GM19324 (cell line): ENCODE data around the gene TMEM184B.

Experiments
- ATAC-seq: cut with Tn5 transposase; IDR thresholded peaks from one replicate; pipeline ENCODE4 v1.9.1; 2021; ENCODE audit warnings: mild to moderate bottlenecking, moderate library complexity; ENCODE audit not compliant: unreplicated experiment, low FRiP score

Gene TMEM184B

DNA sequence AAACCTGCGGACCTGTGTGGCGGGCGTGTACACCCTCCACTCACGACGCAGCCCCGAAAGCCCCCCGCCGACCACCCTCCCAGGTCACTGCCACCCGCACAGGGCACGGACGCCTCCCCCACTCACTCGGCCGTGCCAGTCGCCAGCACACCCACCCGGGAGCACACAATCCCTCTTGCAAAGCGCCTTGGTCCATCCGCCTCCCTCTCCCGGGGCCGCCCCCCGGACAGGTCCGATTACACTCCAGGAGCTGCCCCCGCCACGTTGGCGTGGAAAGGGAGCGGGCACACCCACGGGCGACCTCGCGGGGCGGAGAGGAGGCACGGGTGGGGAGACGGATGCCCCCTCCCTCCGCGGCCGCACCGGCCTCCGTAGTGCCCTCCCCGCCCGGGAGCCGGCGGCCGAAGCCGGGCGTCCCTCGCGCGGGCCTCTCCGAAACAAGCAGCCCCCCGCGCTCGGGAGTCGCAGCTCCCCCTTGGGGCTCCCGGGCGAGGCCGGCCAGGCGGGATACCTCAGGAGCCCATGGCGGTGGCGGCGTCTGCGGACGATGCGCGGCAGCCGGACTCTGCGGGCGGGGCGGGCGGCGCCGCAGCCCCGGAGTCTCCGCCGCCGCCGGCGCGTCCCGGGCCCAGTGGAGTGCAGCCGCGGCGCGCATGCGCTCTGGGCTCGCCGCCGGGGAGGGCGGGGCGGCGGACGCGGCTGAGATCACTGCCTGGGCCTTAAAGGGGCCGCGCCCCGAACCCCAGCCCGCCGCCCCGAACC is at the start of gene TMEM184B:
TMEM184B (minus strand) TSS at position 638 of the 762 bp plus-strand sequence. CDS start 25,049 bp downstream, outside the sequence.
- ATAC-seq: peak; percentile 77

DNA sequence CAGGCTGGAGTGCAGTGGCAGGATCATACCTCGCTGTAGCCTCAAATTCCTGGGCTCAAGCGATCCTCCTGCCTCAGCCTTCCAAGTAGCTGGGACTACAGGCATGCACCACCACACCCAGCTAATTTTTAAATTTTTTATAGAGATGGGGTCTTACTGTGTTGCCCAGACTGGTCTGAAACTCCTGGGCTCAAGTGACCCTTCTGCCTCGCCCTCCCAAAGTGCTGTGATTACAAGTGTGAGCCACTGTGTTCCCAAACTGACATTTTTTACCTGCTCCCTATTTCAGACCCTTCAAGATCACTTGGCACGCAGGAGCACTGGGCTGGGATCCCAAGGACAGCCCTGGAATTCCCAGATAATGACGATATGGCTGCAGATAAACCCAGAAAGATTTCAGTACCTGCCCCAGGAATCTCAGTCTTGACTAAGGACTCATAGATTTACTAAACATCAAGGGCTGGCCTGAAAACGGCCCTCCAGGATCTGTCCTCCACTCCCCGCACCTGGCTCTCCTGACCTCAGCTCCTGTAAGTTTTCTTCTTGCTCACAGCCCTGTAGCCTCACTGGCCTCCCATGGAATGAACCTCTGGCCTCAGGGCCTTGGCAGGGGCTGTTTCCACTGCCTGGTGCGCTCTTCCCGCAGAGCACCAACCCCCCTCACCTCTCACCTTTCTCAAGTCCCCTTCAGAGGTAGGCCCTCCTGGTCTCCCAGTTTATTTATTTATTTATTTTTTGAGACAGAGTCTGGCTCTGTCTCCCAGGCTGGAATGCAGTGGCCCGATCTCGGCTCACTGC is 48.0 kb upstream of the TMEM184B start:
- no peak for ATAC-seq

DNA sequence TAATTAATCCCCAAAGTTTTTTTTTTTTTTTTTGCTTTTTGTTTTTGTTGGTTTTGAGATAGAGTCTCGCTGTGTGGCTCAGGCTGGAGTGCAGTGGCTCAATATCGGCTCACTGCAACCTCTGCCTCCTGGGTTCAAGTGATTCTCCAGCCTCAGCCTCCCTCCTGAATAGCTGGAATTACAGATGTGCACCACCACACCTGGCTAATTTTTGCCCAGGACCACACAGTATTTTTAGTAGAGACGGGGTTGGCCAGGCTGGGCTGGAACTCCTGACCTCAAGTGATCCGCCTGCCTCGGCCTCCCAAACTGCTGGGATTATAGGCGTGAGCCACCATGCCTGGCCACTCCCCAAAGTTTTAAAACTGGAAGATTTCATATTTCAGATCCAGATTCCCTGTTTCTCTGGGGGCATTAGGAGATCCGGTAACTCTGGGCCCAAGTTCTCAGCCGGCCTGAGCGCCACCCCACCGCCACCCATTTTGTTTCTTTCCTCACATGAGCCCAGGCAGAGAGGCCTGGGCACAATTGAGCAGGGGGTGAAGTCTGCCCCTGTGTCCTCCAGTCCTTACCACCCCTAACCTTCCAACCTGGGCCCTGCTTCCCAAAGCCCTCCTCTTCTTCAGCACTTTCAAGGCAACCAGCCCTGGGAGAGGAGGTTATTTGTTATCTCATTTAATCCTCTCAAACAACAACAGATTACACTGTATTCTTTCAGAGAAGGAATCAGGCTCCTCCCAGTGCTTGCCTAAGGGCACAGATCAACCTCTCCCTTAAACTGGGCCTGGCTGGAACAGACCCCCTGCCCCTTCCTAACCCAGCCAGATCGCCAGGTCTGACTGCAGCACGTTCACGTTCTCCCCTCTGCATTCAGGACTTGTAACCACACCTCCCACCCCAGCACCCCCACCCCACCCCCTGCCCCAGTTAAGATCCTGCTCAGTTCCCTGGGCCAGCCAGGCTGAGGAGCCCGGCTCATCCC is 46.3 kb upstream of the TMEM184B start:
- ATAC-seq: no peak

DNA sequence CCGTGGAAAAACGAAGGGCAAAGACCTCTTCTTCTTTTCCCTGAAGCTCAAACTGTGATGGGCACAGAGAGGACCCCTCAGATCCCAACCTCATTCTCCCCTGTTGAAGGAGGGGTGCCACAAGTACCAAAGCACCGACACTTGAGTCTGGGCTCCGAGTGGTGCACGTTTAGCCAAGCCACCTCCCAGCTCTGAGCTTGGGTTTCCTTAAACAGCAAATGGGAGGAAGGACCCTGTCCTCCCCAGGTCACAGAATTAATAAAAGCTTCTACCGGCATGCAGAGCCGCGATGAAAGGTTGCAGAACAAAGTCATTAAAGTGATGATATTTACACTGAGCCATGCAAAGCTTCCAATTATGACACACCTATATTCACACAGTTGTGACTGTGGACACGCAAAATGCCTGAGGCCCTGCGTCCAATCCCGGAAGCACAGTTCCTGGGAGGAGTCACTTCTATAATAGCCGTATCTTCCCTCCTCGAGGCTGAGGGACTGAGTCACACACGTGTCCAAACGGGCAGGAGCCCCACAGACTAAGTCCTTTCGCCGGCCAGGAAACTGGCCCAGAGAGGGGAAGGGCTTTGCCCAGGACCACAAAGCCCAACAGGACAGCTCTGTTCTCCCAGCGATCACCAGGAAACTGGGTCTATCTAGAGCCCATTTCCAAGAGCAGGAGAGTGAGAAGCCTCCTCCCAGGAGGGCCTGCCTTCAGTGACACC is 45.3 kb upstream of the TMEM184B start:
- ATAC-seq: no peak

DNA sequence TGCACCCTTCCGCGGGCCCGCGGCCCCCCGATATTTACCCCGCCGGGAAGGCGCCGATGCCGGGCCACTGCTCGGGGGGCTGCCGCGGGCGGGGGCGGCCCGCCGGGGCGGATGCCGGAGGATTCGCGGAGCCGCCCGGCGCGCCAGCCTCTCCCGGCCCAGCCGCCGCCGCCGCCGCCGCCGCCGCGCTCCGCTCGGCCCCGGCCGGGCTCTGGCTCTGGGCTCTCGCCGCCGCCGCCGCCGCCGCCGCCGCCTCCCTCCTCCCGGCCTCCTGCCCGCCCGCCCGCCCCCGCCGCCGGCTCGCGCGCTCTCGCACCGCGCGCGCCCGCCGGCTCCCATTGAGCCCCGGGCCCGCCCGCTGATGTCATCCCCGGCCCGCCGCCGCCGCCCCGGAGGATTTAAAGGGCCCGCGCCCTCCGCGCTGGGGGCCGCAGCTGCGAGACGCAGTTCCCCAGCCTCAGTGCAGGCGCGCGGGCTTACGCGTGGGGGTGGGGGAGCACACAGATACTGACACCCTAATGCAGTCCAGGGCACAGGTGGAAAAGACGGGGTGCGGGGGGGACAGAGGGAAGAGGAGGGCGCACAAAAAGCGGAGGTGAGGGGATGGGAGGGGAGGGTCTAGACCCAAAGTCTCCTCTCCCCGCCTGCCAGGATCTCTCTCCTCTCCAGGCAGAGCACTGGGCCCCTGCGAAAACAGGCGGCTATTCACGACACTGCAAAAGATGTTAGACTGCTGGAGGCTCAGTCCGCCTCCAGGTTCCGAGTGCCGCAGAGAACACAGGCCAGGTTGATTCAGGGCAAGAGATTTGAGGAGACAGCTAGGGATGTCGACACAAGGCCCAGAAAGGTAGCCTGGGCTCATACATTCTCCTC is 44.5 kb upstream of the TMEM184B start, which contains the start of gene CSNK1E:
CSNK1E (minus strand) TSS at position 312 of the 873 bp plus-strand sequence. CDS start 3,276 bp downstream, outside the sequence.
- ATAC-seq: no peak

DNA sequence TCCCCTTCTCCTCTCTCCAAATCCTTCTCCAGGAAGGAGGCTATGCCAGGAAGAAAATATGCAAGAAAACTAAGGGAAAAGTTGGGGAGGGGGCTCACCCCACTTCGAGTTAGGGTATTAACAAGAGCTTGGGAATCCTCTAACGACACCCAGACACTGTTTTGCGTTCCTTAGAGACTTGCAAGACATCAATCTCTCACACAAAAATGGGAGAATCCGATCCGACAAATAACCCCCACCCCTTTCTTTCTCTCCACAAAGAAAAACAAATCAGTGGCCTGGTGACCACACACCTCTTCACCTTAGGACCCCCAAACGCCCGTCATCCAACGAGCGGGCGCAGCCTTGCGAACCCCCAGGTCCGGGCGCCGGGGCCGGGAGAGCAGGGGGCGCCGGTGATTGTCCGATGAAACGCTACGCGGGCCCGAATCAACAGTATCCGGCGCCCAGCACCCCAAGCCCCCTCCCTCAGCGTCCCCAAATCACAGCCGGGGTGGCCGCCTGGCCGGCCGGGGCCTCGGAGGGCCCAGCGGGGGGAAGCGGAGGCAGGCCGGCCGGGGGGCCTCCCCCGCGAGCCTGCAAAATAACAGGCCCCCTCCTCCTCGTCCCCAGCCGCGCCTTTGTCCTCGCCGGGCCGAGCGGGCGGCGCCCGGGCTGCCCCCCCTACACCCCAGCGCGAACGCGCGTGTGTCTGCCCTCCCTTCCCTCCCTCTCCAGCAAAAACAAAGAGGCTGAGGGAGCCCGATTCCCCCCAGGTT is 43.7 kb upstream of the TMEM184B start:
- ATAC-seq: no peak

DNA sequence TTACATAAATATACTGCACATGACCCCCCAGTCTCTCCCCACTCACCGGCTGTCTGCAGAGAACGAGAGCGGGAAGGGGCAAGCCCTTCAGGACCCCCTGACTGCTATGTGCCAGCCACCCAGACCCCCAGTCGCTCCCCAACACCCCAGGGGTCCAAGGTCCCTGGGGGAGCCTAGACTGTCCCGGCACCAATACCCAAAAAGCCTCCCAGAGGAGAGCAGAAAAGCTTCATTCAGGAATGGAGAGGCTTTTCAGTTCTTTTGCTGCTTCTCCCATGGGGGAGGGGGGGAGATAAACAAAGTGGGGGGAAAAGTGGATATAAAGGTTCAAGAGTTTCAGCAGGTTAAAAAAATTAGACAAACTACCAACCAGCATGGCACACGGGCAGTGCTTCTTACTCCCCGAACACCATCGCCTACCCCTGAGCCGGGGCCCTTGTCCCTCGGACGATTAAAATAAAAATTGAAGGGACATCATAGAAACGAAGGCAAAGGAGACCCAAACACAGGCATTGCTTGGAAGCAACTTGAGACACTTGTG is 43.1 kb upstream of the TMEM184B start:
- no peak for ATAC-seq

DNA sequence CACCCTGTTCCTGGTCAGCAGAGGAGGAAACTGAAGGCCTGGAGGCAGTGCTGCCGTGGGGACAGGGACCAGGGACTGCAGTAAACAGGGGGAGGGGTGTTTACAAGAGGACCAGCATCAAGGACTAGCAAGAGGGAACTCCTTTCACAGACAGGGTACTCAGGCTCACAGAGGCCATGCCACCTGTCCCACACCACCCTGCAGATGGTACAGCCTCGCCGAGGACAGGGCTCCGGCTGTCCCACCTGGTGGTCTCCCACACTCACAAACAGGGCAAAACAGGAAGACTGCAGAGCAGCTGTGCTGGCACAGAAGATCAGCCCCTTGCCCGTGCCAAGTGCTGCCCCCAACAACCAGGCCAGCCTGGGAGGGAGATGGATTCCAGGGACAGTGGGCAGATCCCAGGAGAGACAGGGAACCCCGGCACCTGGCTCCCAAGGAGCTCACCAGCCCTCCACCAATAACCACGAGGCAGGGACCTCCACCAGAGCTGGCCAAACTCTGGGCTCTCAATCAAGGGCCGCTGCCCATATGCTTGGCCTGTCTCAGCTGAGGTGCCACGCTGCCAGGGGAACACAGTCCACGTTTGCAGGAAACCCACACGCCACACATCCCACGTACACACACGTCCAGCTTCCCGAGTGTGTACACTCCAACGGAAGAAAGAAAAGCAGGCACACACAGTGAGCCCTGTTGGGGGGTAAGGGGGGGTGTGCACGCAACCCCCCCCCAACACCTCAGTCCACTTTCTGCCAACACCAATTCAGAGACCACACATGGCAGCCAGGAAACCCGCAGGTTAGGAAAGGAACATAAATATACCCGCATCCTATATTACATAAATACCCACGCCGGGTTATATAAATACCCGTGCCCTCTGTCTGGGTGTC is 42.4 kb upstream of the TMEM184B start:
- no peak for ATAC-seq

DNA sequence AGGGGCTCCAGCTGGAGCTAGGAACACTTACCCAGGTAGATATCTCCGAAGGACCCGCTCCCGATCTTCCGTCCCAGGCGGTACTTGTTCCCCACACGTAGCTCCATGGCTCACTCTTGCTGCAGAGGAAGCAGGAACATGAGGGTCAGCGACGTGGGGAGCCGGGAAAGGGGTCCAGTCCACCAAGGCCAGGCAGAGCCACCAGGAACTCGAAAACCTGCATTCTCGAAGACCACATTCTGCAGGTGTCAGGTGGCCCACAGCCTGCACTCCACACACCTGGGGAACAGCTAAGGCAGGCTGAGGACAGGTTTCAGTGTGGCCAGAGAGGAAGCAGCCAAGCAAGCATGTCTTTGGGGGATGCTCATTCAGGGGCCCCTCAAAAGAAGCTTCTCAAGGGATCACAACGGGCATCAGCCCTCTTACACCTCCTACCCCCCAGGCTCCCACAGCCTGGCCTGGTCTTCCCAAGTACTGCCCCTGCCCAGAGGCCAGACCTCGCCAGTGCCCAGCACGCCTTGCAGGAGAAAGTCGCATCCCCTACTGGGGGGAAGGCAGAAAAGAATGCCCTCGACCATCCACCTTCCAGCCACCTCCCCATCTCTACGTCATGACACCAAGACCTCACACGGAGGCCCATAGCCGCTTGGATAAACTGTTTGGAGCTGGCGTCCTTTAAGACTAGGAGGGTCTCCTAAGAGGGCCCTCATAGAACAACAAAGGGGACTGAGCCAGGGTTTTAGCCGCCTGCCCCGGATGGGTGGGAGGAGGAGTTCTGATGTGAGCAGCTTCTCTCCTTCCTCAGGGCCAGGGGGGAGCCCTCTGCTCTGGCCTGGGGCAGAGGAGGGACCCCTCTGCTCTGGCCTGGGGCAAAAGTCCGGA is 41.5 kb upstream of the TMEM184B start:
- no peak for ATAC-seq

DNA sequence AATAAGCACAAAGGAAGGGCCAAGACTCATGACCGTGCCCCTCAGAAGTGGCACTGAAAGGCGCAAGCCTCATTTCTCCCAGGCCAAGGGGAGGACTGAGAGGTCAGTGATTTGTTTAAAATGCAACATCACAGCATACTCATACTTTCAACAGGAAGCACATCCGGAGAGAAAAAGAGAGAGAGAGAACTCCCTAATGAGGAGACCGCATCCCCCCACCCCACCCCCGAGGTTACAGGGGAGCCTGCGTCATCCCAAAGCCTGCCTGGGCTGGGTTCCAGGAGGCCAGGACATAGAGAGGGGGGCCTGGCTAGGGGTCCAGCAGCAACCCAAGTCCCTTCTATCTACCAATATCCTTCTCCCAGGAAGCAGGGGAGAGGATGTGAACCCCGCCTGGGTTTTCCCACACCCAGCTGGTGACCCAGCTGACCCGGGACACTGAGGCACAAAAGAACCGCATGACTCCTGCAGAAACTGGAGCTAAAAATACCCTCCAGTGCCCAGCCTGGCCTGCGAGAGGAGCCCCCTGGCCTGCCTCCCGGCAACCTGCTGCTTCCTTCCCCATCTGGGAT is 40.7 kb upstream of the TMEM184B start:
- no peak for ATAC-seq

DNA sequence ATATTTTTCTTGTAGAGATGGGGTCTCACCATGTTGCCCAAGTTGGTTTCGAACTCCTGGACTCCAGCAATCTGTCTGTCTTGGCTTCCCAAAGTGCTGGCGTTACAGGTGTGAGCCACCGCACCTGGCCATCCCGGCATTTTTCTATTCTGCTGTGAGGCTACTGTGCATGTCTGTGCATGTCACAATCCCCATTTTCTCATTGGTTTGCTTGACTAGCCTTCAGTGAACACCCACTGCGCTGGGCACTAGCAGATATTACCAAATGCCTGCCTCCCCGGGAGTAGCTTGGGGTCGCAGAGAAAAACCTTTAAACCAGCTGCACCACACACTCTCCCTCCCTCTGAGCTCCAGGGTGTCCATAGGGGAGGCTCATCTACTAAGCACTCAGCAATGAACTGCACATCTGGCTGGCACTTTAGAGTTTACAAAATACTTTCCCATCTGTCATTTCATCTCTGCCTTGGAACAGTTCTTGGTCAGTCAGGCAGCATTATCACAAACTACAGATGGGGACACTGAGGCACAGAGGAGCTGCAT is 39.5 kb upstream of the TMEM184B start:
- no peak for ATAC-seq

DNA sequence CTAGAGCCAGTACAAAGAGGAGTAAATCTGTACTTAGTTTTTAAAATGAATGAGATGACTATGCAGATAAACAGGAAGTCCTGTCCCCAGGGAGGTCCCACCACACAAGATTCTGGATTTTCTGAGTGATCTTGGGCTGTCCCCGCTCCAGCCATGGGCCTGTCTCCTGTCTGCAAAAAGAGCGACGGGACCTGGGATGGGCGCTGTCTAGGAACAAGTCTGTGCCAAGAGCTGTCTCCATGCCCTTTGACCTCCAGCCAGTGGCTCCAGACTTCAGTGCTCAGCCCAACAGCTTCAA is 38.5 kb upstream of the TMEM184B start:
- no peak for ATAC-seq

DNA sequence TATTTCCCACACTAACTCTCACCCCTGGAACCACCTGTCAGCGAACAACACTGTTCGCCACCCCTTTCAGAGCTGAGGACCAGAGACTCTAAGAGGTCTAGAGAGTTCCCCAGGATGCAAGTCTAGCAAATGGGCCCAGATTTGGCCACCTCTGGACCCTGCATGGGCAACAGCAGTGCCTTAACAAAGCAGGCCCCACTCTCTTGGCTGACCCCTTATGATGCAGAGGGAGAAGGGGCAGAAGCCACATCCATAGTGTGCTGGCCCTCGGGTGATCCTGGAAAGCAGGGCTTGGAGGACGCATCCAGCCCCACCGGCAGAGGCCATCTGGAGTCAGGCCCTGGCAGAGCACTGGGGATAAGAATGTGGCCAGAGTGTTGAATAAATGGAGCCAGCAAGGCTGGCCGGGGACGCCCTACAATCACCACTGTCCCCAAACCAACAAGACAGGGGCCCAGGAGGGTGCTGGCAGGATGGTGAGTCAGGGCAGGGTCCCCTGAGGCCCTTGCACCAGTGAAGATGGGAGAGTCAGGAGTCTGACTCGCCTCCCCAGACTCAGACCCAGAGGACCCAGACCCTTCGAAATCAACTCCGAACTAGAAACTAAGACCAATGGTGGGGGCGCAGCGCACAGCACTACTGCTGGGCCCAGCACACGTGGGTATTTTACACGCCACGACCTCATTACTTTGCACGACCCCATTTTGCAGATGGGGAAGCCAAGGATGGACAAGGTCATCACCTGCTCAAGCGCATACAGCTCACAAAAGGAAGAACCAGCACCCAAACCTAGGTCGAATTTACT is 37.9 kb upstream of the TMEM184B start:
- no peak for ATAC-seq

DNA sequence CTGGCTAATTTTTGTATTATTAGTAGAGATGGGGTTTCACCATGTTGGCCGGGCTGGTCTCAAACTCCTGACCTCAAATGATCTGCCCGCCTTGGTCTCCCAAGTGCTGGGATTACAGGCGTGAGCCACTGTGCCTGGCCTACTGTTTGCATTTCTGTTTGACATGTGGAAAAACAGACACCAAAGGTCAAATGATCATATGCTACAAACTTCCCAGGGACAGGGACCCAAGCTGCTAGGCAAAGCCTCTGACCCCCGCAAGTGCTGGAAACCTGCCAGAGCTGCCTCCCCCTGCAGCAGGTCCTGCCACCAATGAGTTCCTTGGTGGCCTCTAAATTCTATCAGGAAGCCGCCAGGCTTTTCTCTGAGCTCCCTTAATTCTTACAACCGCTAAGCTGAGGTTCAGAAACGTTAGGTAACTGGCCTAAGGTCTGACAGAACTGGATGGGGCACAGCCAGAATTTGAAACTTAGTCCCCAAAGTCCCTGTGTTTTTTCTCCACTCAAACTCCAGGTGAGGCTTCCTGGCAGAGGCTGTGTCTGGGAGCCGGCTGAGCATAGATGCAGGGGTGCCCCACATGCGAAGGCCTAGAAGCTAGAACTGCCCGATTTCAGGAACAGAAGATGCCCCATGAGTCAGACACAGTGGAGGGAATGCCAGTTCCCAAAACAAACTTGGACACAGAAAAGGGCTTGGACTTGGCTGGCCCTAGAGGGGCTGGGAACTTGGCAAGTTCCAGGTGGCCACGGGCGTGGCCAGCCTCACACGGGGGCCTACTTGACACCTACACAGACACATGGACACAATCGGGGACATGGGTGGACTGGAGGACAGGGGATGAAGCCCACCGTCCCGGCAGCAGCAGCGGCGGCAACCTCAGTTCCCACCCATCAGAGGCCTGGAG is 37.1 kb upstream of the TMEM184B start:
- ATAC-seq: no peak
